Activated CD4-positive, CD25-positive, alpha-beta regulatory T cell (primary cell): Measurements from ENCODE around the gene IL4I1.

Experiments
- DNase-seq, 4 experiments: peaks; one replicate each; lab custom pipeline; 2025; lab: John Stamatoyannopoulos, UW

Gene IL4I1

GRCh38 chr19:49895566-49896297, 955 bp downstream of the IL4I1 start:
- no peak for DNase-seq

DNA sequence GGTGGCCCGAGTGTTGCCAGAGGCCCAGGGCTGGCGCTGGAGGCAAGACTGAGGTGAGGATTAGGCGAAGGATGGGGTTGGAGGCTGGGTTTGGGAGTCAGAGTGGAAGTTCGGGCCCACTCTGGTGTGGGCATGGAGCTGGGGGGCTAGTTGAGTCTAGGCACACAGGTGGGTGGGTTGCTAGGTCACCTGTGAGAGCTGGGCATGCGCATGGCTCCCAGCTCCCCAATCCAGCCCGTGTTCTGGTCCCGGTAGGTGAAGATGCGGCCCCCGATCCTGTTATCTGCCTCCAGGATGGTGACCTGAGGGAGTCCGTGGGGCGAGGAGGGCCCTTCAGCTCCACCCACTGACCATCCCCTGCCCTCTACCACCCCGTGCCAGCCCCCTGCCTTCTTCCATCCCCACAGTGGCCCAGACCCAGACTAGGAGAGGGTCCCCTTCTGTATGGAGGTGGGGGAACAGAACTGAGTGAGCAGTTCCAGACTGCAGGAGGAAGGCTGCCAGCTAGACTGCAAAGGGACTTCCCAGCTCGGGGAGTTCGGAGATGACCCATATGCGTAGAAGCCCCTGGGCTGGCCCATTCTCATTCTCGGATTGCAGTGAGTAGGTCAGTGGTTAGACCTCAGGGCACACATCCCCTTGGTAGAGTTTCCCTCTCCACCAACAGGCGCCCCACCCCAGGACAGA, 1.7 kb downstream of the IL4I1 start:
- DNase-seq, result no peak

DNA sequence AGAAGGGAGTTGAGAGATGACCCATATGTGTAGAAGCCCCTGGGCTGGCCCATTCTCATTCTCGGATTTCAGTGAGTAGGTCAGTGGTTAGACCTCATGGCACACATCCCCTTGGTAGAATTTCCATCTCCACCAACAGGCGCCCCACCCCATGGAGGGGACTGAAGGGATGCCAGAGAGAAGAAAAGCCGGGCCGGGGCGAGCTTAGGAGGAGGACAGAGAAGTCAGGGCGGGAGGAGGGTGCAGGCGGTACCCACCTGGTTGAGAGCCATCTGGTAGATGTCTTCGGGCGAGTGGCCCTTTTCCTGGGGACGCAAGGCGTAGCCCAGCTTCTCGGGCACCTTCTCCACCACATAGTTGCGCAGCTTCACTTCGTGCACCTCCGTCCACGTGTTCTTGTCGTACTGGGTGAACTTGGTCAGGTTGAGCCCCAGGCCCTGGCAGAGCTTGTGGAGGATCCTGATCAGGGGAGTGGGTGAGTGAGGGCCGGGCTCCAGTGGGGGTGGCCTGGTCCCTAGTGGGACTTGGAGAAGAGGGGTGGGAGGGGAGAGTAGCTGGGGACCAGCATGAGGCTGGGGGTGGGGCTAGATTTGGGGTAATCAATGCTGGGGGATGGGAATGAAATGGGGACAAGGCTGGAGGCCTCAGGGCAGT, 2.5 kb downstream of the IL4I1 start:
- DNase-seq, result no peak

- DNase-seq, result no peak
Observed at GRCh38 chr19:49892716-49893115, 4.0 kb downstream of the IL4I1 start.

DNA sequence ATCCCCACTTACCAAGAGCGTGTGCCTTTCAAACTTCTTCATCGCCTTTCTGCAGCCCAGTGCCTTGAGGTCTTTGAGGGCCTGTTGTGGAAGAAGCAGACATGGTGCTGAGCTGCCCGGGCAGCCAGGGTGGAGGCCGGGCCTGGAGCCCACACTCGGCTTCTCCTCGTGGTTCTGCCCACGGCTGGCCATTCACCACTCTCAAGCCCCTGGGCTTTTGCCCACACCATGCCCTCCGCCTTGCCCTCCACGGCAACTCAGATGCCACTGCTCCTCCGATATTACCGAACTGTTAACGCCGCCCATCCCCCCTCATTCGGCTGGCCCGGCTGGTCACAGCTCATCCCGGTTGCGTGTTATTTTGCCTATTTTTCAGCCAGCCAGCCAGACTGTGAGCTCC, 5.3 kb downstream of the IL4I1 start:
- no peak for DNase-seq

DNA sequence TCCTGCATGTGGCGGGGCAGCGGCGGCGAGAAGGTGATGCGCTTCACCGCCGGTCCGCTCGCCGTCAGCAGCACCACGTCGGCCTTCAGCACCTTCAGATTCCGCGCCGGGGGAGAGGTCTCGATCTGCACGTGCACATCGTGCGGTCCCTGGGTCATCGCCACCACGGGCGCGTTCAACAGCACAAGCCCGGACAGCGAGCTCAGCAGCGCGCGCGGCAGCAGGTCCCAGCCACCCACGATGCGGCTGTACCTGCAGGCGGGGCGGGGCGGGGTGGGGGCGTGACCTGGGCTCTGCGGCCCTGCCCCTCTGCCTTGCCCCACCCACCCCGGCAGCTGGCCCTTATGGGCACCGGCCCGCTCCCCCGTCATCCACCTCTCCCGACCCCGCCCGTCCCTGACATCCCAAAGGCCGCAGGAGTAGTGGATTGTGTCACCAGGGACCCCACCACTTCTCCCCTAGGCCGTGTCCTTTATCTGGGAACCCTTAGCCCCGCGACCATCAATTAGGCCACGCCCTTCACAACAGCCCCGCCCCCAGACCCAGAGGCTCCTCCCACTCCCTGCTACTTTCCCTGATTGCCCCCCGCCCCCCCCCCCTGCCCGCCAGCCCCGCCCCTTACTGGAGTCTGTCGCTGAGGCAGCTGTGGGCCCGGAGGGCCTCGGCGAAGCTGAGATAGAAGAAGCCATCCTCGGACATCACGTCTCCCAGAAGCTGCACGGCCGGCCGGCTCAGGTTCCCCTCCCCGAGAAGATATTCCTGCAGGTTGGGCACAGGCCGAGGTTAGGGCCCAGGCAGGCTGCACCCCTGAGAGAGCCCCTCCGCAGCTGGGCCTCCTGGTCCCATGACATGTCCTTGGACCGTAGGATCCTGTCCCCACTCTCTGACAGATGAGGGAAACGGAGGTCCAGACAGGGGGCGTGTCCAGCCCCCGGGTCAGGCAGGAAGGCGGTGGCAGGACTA, 6.1 kb downstream of the IL4I1 start:
- DNase-seq, result peak; percentile 48 to 61 (median 56)

DNA sequence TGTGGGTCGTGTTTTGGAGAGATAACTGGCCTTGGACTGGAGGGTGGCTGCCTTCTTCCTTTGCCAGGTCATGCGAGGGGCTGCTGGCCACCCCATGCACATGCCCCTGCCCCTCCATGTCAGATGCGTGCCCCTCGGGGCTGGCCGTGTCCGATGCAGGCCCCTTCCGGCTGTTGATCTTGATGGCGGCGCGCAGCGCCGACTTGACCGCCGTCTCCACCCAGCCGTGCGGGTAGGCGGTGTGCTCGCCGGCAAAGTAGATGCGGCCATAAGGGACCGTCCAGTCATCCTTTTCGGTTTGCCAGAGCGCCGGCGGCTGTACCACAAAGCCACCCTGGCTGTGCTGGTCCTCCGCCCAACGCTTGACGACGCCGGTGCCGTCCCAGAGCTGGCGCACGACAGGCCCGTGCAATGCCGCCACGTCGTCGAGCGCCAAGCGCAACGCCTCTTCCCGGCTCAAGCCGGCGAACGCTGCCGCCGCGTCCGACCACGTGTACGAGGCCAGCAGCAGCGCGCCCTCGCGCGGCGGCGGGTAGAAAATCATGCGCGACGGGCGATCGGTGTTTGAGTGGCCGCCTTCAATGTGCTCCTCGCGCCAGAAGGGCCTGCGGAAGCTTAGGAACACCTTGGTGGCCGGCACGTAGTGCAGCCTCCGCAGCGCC, 6.9 kb downstream of the IL4I1 start:
- DNase-seq, result peak; percentile 37 to 65 (median 52)

DNA sequence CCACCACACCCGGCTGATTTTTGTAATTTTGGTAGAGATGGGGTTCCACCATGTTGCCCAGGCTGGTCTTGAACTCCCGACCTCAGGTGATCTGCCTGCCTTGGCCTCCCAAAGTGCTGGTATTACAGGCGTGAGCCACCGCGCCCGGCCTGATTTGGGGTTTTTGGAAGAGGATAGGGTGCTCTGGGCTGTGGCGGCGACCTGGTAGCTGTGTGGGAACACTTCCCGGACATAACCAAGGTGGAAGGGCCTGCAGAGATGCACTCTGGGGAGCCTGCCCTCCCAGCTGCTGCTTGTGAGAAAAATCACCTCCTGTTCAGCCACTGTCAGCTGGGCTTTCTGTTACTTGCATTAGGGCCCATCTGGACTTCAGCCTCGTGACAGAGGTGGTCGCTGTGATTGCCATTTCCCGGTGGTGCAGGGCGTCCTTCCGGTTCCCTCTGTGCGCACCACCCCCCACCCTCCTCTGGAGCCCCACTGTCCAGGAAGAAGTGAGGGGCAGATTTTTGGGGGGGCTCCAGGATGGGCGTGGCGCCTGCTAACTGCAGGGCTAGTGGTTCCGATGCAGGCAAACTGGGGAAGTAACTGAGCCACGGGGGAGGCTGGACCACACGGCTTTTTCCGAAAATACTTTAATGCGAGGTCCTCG, 7.5 kb downstream of the IL4I1 start:
- no peak for DNase-seq

DNA sequence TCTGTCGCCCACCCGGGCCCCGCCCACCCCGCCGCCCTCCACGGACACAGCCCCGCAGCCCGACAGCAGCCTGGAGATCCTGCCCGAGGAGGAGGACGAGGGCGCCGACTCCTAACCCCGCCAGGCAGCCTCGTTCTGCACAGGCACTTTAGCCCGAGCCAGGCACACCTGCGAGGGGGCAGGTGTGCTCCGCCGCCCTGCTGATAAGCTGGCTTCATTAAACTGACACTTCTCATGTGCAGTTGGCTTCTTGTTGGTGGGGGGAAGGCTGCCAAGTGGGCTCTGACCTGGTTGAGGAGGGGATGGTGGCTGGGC, 8.2 kb downstream of the IL4I1 start:
- DNase-seq, result no peak

GRCh38 chr19:49887665-49888509, 8.8 kb downstream of the IL4I1 start:
- DNase-seq, result no peak

- DNase-seq, result no peak
Observed at GRCh38 chr19:49887037-49887664, 9.5 kb downstream of the IL4I1 start.

GRCh38 chr19:49884760-49885159, 11.9 kb downstream of the IL4I1 start:
- DNase-seq, result no peak

DNA sequence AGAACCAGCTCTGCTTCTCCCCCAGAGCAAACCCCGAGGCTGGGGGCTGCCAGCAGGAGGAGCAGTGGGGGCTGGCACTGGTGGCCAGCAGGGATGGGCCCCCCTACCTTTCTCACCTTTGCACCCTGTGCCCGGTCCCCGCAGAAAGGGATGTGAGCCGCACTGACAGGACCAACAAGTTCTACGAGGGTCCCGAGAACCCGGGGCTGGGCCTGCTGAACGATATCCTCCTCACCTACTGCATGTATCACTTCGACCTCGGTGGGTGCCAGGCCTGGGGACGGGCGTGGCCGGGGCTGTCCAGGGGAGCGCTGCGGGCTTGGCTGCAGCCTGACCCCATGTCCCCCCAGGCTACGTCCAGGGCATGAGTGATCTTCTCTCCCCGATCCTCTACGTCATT, 12.6 kb downstream of the IL4I1 start:
- DNase-seq, result no peak

GRCh38 chr19:49883094-49883493, 13.6 kb downstream of the IL4I1 start:
- DNase-seq, result no peak

- no peak for DNase-seq
Observed at GRCh38 chr19:49882643-49883042, 14.0 kb downstream of the IL4I1 start.

DNA sequence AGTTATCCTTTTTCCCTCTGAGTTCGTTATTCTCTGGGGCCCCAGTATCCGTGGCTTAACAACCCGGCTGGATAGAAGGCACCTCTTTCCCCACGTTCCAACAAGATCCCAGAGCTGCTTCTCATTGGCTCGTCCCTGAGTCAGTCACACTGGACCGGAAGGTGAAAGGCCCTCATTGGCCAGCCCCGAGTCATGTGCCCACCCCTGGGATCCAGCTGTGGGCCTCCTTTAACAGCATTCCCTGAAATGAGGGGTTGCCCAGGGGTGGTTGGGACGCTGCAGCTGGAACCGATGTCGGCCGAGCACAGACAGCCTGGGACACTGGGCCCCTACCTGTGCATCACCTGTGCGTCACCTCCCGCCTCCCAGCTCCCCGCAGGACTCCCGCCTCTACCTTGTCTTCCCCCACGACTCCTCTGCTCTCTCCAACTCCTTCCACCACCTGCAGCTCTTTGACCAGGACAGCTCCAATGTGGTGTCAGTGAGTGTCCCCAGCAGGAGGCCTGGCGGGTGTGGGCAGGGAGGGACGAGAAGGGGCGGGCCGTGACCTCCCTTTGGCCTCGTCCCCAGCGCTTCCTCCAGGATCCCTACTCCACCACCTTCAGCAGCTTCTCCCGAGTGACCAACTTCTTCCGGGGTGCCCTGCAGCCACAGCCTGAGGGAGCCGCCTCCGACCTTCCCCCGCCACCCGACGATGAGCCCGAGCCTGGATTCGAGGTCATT, 14.9 kb downstream of the IL4I1 start:
- DNase-seq, result no peak

DNA sequence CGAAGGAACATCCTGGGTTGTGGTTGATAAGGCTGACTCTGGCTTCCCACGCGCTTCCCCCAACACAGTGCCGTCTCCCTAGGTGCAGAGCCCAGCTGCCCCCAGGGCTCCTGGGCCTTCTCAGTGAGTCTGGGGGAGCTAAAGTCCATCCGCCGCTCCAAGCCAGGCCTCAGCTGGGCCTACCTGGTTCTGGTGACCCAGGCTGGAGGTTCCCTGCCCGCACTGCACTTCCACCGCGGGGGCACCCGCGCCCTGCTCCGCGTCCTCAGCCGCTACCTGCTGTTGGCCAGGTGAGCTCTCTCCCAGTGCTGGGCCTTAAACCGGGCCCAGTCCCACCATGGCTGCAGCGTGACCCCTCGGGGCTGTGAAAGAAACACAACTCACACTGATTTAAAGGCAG, 15.5 kb downstream of the IL4I1 start:
- no peak for DNase-seq

- no peak for DNase-seq
Observed at GRCh38 chr19:49880162-49880869, 16.4 kb downstream of the IL4I1 start.
